Left ventricle myocardium inferior (tissue), 1 donor: ENCODE results near the gene RNPS1. TPM values are rescaled to one million over a fixed set of nuclear protein-coding genes. Genes with fewer than 3 reads are reported as not detected.
"Not testable (repeated sequence)": the region's sequence is repeated elsewhere in the genome, so short reads cannot be mapped to it uniquely, and the experiment has no call there.

Experiments used
- DNase-seq: peaks from one replicate; pipeline ENCODE4 v3.0.0-alpha.2; 2020
- H3K27ac ChIP-seq: fragments of 200-600 bp; replicated peaks from 2 replicates; pipeline ENCODE4 v1.8.0; 2021
- H3K27me3 ChIP-seq: fragments of 200-600 bp; 2 replicates; pipeline ENCODE4 v1.8.0; 2021; ENCODE audit warnings: low read depth
- H3K36me3 ChIP-seq: fragments of 200-600 bp; 2 replicates; pipeline ENCODE4 v1.8.0; 2021
- H3K4me1 ChIP-seq: fragments of 200-600 bp; 2 replicates; pipeline ENCODE4 v1.8.0; 2021
- H3K4me3 ChIP-seq: fragments of 200-600 bp; 2 replicates; pipeline ENCODE4 v1.8.0; 2021; ENCODE audit warnings: mild to moderate bottlenecking, moderate library complexity
- H3K9me3 ChIP-seq: fragments of 200-600 bp; replicated peaks from 2 replicates; pipeline ENCODE4 v1.8.0; 2021
- CTCF ChIP-seq: fragments of 200-600 bp; IDR thresholded peaks from 2 replicates; pipeline ENCODE4 v1.8.0; 2021; ENCODE audit warnings: antibody characterized with exemption, mild to moderate bottlenecking, borderline replicate concordance
- intact Hi-C: fragments of 100-400 bp; cut with micrococcal nuclease; formaldehyde crosslinking; loops from one replicate; pipeline ENCODE4 v1.11.0; 2022
- total RNA-seq: library from RNA; stranded (reverse); fragmentation: NEBNext Ultra II Directional; extraction: Animal tissue kit (Norgen Biotek cat#: 25700); gene quantifications from one replicate; pipeline ENCODE4 v1.2.1, GENCODE V29; 2021
- donor health status: DM: no; HTN: yes; CAD: no; lungs with severe emphysema.

Gene RNPS1
- total RNA-seq, 1 donor from 2014 or later, result 106 TPM

- Histone ChIP-seq H3K27ac (no peak overlapping the region), H3K36me3 (peaks cover 68% of the 10 kb centered on the region), H3K27me3 (no peaks in the 10 kb centered on the region), H3K9me3 (no peaks in the 10 kb centered on the region), H3K4me1 (peaks cover 9% of the 10 kb centered on the region), H3K4me3 (no peak overlapping the region)
- DNase-seq, result no peak
- TF ChIP-seq CTCF, result no peak
- intact Hi-C loops, result loop anchor here (10.0 kb wide), 1 partner anchor 168 kb away; no protein-coding TSS in a partner anchor
Measured at GRCh38 chr16:2243031-2243528, 24.8 kb downstream of the RNPS1 start.

GRCh38 chr16:2242598-2242997, 25.3 kb downstream of the RNPS1 start:
- Histone ChIP-seq H3K27me3 (peaks cover 2% of the 10 kb centered on the region), H3K4me3 (no peak overlapping the region), H3K36me3 (peaks cover 68% of the 10 kb centered on the region), H3K9me3 (no peaks in the 10 kb centered on the region), H3K27ac (no peak overlapping the region), H3K4me1 (peaks cover 14% of the 10 kb centered on the region)
- intact Hi-C loops, result loop anchor here (10.0 kb wide), 1 partner anchor 168 kb away; no protein-coding TSS in a partner anchor
- DNase-seq, result no peak
- TF ChIP-seq CTCF, result no peak

- DNase-seq, H3K9me3 ChIP-seq, H3K4me3 ChIP-seq, H3K27ac ChIP-seq: not testable (repeated sequence)
- intact Hi-C loops, result loop anchor here (10.0 kb wide), 1 partner anchor 166 kb away; no protein-coding TSS in a partner anchor
- peaks cover 22% of the 10 kb centered on the region for H3K27me3 ChIP-seq
- peaks cover 25% of the 10 kb centered on the region for H3K4me1 ChIP-seq
- peaks cover 58% of the 10 kb centered on the region for H3K36me3 ChIP-seq
Measured at GRCh38 chr16:2240331-2240730, 27.6 kb downstream of the RNPS1 start.

- Histone ChIP-seq H3K27me3 (peaks cover 23% of the 10 kb centered on the region), H3K27ac (no peak overlapping the region), H3K4me1 (peaks cover 25% of the 10 kb centered on the region), H3K4me3 (no peak overlapping the region), H3K9me3 (no peaks in the 10 kb centered on the region), H3K36me3 (peaks cover 58% of the 10 kb centered on the region)
- intact Hi-C loops, result no loop called here
- DNase-seq, result no peak
- no peak for TF ChIP-seq CTCF
Measured at GRCh38 chr16:2238838-2239675, 28.9 kb downstream of the RNPS1 start.

- Histone ChIP-seq H3K27me3 (peaks cover 23% of the 10 kb centered on the region), H3K27ac (peak overlapping the region; percentile 41), H3K36me3 (peaks cover 58% of the 10 kb centered on the region), H3K4me3 (peak overlapping the region; percentile 55), H3K9me3 (no peaks in the 10 kb centered on the region), H3K4me1 (peaks cover 25% of the 10 kb centered on the region)
- intact Hi-C loops, result no loop called here
- TF ChIP-seq CTCF, result no peak
- DNase-seq, result no peak
Measured at GRCh38 chr16:2238150-2238837, 29.6 kb downstream of the RNPS1 start.
